Measurements from ENCODE around the gene FOSB.

Gene FOSB

DNA sequence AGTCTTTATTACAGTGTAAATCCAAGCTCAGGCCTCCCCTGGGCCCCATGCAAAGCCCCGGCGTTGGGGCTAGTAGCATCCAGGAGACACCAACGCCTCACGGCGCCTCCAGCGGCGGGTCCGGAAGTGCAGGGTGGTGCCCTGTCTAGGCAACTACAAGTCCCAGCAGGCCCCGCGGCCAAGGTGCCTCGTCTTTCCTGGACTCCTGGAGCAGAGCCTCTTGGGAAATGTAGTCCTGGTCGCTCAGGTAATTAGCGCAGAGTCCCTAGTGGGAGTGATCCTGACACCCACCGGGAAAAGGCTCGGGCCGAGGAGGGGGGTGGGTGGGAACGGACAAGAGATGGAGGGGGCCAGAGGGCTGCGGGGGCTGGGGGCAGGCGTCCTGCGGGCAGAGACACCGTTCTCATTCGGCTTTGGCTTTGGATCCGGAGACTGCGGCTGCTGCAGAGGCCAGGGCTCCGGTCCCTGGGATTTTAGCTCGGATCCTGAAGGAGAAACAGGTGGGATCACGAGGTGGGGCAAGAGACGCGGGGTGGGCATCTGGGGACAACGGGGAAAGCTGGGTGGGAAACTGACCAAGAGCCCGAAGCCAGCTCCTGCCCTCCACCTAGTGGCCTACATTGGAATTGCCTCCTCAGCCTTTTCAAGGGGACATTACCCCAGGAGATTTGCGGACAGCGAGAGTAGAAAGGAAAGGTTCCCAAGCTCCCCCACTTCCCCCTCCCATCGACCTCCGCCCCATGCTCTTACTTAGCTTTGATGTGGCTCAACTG lies 17.7 kb downstream of the FOSB start:
- peak; percentile 87 for DNase-seq

DNA sequence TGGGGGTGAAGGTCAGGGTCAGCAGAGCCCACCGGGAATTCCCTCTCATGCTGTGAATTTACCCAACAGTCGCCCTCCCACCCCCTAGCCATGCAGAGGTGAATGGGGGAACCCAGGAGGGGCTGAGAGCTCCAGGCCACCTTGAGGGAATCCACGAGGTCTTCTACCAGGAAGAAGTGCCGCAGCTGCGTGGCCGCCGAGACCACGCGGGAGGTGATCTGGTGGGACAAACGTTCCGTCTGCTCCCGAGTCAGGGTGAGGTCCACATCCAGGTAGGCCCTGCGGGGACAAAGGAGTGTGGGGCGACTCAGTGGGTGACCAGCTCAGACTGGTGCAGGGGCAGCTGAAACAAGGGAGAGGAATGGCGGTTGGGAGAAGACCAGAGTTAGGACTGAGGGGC lies 20.9 kb downstream of the FOSB start:
- DNase-seq = no peak

DNA sequence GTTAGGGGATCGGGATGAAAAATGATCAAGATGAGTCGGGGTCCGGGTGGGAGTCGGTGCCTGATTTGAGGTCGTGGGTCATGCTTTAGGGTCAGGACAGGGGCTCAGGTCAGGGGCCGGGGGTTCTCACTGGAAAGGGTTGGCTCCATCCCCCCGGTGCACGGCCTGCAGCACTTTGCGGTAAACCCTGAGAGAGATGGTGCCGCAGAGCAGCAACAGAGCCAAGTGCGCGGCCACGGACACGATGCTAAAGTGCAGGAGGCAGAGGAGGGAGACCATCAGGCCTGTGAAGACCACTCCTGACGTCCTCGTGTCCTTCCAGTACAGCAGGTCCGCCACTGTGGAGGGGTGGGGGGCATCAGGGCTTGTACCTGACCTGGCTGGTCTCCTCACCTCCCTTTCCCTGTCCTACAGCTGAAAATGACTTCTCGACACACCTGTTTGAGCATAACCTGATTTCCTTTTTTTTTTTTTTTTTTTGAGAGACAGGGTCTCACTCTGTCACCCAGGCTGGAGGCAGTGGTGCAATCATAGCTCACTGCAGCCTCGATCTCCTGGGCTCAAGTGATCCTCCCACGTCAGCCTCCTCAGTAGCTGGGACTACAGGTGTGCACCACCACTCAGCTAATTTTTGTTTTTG lies 21.5 kb downstream of the FOSB start:
- no peak for DNase-seq

DNA sequence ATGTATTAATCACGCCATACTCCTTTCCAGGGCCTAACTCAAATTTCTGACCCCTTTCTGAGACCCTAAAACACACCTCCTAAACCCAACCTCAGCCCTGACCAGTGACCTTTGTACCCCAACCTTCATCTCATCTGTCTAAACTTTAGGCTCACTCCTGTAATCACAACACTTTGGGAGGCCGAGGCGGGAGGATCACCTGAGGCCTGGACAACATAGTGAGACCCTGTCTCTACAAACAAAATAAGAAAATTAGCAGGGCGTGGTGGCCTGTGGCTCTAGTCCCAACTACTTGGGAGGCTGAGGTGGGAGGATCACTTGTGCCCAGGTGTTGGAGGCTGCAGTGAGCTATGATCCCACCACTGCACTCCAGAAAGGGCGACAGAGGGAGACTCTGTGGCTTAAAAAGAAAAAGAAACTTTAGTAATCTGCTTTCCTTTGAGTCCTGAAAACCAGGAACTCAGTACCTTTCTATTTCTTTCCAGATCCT lies 24.4 kb downstream of the FOSB start:
- no peak for DNase-seq

DNA sequence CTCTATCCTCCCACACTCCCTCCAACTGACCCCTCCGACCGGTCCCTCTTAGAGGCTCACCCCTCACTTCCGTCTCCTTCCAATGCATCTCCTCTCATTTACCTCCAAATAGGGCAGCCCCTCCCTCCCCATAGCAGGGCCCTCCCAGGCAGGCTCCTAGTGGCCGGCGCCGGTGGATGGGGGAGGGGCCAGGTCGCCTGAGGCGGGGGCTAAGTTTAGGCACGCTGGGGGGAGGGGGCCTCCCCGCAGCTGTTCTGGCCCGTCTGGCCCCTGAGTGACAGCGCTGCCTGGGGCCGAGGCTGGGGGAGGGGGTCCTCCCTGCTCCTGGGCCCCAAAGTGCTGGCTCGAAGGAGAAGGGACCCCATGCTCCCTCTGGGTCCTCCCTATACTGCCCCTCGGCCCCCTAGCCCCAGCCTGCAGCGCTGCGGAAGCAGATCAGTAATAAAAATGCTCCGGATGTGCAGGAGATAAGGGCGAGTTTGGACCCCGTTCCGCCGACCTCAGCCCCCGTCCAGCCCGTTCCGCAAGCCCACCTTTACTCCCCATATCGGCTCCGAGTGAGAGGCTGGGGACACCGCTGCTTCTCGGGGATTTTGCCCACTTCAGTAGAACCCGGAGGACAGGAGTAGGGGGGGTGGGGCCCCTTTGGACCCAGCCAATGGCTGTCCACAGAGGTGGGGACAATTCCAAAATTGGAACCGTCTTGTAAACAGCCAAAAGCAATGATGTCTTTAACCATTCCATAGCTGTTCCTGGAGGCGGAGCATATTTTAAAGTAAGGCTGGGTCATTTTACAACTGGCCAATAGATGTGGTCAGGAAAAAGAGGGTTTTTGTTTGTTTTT lies 25.1 kb downstream of the FOSB start:
- no peak for DNase-seq

DNA sequence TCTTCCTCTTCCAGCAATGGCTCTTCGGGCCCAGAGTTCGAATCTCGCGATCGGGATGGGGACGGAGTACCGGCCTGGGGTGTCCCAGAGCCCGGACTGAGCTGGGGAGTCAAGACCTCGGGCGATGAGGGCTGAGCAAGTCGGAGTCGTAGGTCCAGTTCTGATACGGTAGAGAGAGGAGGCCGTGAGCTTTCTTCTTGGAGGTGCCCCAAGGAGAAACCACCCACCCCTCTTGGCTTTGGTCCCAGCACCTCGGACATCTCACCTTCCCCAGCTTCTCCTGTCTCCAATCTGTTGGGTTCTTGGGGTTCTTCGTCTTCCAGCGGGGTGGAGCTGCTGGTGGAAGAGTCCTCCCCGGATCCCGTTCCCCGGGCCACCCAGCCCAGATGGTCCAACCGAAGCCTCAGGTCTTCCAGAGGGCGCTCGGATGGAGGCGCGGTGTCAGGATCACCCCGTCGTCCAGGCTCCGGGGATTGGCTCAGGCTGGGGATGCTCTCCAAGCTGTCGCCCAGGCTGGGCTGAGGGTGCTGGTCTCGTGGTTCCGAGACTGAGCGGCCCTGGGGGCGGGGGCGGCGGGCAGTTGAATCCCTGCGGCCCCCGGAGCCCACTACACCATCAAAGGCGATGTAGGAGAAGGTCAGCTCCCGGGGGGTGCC lies 26.6 kb downstream of the FOSB start:
- DNase-seq = no peak

DNA sequence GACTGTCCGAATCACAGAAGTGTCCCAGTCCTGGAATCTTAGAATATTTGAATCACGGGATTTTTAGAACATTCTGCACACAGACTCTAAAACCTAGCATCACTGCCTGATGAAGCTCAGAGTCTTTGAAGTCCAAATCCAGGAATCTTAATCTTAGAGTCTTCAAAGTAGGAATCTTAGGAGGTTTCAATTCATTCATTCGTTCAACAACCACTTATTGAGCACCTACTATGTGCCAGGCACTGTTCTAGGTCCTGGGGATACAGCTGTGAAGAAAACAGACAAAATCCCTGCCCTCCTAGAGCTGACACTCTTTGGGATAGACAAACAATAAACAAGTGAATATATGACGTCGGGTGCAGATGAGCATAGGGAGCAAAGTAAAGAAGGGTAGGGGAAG lies 27.4 kb downstream of the FOSB start:
- no peak for DNase-seq

DNA sequence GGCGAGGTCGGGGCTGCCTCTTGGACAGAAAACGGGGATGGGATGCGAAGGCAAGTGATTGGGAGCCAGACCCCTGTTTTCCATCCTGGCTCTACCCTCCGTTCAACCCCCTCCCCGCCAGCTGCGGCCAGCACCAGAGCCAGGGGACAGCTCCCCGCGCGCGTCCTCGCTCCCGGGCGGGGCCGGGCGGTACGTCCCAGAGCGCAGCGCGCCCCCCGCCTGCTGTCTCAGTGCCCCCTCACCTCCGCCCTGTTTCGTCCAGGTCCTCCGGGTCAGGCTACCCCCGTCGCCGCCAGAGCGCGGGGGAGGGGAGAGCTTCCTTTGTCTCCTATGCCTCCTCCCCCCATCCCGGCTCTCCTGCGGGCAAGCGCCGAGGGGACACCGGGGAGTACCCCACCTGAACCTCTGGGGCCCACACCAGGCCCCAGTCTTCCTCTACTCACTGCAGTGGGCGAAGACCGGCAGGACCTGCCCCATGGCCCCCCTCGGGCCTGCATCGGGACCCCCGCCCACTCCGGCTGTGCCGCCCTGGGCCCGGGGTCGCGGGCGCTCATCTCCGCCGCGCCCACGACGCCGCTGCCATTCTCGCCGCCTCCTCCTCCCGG lies 28.7 kb downstream of the FOSB start:
- no peak for DNase-seq

DNA sequence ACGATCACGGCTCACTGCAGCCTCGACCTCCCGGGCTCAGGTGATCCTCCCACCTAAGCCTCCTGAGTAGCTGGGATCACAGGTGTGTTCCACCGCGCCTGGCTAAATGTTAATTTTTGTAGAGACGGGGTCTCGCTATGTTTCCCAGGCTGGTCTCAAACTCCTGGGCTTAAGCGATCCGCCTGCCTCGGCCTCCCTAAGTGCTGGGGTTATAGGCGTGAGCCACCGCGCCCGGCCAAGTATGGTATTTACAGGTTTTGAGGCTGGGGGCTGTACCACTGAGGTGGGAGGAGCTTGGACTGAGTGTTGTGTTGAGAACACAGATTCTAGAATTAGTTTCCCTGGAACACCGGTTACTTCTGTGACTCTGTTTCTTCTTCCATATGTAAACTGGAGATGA lies 30.0 kb downstream of the FOSB start:
- no peak for DNase-seq

DNA sequence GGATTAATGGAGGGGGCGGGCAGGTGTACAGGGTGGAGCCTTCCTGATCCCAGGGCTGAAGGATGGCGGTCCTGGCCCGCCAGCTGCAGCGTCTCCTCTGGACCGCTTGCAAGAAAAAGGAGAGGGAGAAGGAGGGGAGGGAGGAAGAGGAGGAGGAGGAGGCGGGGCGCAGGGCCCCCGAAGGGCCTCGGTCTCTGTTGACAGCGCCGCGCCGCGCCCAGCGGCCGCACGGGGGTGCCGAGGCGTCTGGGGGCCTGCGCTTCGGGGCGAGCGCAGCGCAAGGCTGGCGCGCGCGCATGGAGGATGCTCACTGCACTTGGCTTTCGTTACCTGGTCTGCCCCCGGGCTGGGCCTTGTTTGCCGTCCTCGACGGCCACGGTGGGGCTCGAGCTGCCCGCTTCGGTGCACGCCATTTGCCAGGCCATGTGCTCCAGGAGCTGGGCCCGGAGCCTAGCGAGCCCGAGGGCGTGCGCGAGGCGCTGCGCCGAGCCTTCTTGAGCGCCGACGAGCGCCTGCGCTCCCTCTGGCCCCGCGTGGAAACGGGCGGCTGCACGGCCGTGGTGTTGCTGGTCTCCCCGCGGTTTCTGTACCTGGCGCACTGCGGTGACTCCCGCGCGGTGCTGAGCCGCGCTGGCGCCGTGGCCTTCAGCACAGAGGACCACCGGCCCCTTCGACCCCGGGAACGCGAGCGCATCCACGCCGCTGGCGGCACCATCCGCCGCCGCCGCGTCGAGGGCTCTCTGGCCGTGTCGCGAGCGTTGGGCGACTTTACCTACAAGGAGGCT lies 30.8 kb downstream of the FOSB start, which contains the start of gene PPM1N:
PPM1N (plus strand) TSS at position 33 of the 785 bp plus-strand sequence; CDS start at position 63, 30 bp downstream.
- DNase-seq = no peak

DNA sequence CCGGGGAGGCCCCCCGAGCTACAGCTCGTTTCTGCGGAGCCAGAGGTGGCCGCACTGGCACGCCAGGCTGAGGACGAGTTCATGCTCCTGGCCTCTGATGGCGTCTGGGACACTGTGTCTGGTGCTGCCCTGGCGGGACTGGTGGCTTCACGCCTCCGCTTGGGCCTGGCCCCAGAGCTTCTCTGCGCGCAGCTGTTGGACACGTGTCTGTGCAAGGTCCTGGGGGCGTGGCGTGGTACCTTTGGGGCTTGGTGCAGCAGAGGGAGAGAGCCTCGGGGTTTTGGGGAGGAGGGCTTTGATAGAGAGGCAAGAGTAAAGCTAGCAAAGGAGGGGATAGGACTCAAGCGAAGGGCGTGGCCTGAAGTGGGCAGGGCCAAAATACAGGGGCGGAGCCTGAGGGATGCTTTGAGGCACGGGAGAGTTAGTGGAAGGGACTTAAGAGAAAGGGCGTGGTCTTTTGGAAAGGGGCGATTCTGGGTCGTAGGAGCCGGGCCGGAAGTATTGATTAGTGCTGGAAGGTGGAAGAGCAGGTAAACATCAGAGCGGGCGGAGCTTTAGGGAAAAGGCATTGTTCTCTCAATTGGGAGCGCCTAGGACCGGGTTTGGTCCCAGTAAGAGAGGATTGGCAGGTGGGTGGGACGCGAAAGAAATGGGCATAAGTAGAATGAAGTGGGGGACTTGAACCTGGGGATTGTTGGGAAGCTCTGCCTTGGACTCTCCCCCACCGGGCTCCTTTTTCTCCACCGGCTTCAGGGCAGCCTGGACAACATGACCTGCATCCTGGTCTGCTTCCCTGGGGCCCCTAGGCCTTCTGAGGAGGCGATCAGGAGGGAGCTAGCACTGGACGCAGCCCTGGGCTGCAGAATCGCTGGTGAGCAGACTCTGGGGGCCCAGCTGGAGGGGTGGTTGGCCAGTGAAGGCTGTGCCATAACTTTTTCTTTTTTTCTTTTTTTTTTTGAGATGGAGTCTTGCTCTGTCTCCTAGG lies 31.7 kb downstream of the FOSB start:
- peak; percentile 28 for DNase-seq

DNA sequence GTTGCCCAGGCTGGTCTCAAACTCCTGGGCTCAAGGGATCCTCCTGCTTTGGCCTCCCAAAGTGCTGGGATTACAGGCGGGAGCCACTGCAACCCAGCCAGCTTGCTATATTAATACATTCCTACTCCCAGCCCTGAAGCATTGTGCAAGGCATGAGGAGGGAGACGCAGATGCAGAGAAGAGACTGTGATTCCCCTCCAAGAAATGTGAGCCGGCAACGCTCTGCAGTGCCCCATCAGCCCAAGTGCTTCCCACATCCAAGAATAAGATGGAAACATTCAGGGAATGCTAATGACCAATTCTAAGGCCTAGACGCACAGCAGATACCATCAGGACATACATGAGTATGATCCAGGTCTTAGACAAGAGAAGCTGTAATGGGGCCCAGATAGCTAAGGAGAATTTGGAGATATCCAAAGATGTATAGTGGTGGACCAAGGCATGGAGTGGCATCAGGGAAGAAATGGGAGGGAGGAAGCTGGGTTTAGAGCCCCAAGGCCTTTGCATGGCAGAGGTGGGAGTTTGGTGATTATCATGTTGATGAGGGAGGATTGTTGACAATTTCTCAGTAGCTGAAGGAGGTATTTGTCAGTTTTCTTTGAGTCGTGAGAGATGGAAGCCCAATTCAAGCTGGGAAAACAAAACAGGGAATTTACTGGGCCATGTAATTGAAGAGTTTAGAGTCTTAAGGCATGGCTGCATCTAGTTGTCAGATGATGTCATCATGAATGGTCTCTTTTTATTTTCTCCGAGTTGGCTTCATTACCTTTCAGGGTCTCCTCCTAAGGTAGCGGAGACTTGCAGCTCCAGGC lies 33.3 kb downstream of the FOSB start:
- no peak for DNase-seq

DNA sequence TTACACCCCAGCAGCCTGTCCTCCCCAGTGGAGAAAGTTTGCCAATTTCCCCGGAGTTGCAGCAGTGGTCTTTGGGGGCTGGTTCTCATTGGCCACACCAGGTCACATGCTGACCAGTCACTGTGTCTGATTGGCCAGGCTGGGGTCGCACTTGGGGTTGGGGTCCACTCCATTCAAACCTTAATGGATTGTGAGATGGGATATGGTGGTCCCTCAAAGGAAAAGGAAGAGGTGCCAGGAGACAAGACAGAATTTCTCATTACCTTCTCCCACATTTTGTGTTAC lies 33.9 kb downstream of the FOSB start:
- DNase-seq = no peak

DNA sequence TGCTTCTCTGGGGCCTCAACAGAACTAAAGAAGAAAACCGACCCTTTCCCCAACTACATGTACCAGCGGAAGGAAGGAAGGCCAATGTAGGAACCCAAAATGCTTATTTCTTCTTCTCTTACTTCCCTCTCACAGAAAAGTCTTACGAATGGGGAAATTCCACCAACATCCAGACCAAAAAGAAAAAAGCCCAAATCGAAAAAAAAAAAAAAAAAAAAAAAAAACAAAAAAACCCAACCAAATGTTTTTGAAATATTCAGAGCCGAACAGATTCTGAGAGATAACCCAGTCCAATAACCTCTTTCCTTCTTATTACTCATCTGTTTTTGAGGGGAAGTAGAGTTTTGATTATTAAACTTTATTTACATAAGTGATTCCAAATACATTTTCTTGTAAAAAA lies 34.3 kb downstream of the FOSB start:
- DNase-seq = no peak

DNA sequence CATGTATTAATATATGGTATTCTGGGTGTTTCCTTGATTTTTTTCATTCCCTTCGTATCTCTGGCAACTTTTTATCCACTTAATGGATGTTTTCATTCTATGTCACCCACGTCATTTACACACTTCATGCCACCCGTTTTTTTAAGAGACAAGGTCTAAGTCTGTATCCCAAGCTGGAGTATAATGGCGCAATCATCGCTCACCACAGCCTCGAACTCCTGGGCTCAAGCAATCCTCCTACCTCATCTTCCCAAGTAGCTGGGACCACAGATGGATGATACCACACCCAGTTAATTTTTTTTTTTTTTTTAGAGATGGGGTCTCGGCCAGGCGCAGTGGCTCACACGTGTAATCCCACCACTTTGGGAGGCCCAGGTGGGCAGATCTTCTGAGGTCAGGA lies 36.1 kb downstream of the FOSB start:
- DNase-seq = no peak

DNA sequence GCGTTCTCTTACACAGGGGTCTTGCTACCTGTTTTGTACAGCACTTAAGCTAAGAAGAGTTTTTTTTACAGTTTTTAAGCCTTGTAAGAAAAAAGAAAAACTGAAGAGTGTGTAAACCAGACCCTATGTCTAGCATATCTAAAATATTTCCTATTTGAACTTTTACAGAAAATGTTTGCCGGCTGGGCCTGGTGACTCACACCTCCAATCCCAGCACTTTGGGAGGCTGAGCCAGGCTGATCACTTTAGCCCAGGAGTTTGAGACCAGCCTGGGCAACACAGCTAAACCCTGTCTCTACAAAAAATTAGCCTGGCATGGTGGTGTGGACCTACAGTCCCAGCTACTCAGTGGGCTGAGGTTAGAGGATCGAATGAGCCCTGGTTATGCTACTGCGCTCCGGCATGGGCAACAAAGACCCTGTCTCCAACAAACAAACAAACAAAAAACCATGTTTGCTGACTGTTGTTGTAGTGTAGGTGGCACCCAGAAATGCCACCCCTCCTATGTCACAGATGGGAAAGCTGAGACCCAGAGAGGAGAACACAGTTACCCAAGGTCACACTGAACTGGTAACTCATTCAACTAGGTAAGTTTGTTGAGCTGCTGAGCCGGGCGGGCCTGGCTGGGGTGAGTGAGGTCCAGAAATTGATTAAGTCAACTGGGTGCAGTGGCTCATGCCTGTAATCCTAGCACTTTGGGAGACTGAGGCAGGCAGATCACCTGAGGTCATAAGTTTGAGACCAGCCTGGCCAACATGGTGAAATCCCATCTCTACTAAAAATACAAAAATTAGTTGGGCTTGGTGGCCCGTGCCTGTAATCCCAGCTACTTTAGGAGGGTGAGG lies 37.6 kb downstream of the FOSB start:
- no peak for DNase-seq

DNA sequence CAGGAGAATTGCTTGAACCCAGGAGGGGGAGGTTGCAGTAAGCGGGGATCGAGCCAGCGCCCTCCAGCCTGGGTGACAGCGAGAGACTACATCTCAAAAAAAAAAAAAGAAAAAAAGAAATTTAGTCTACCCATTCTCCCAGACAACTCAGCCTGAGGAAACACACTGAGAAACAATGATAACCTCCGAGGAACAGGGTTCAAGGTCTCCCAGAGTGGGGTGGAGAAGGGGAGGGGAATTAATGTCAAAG lies 38.1 kb downstream of the FOSB start:
- DNase-seq = no peak

DNA sequence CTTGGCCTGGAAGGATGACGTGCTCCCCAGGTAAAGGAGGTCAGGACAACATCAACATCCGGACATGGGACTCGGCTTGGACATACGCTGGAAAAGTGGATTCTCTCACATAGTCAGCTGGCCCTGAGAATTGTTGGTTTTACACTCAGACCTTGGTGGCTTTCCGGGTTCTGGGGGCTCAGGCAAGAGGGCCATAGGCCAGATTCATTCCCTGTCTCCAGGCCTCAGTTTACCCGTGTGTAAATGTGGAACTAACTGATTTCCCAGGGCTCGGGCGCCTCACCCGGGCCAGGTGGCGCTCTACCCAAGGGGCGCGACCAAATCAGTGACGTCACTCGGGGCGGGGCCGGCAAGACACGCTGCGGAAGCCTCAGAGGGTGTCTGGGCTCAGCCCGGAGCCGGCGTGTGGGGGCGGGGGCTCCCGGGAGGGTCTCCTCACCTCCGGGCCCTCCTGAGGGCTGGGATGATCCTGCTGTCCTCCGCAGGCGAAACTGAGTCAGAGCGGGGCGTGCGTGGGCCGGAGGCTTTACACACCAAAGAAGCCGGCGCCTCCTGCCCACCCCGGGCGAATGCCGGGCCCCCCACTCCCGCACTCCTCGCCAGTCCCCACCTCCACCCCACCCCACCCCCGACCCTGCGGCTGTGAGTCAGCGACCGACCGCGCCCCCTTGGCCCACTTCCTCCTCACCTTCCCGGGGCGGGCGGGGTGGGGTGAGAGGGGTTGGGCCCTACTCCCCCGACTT lies 38.6 kb downstream of the FOSB start:
- peak; percentile 86 for DNase-seq

All from NCI-H1048 (cell line).